HepG2 (cell line): ENCODE data around the gene FTL. TPM values are rescaled to one million over a fixed set of nuclear protein-coding genes. Genes with fewer than 3 reads are reported as not detected.

ENCODE experiments used
- AGO1 ChIP-seq: fragments of 200-400 bp; formaldehyde crosslinking; IDR thresholded peaks from 2 replicates; pipeline ENCODE4 v1.6.1; 2017; ENCODE audit warnings: mild to moderate bottlenecking, low read depth, low read length, moderate library complexity; ENCODE audit not compliant: poor library complexity, severe bottlenecking
- JARID2 ChIP-seq: sonication (generic); formaldehyde crosslinking; IDR thresholded peaks from 2 replicates; pipeline ENCODE4 v1.8.1; 2023; ENCODE audit warnings: missing genetic modification reagents, inconsistent platforms; ENCODE audit not compliant: insufficient replicate concordance
- NFYC ChIP-seq: IDR thresholded peaks from 2 replicates; pipeline ENCODE4 v1.6.1; 2016; ENCODE audit warnings: missing genetic modification reagents, missing compliant biosample characterization
- PLRG1 ChIP-seq: fragments of 450-650 bp; conservative IDR thresholded peaks from 2 replicates; pipeline ENCODE4 v1.6.1; 2016
- ZFYVE20 ChIP-seq: sonication (generic); formaldehyde crosslinking; IDR thresholded peaks from 2 replicates; pipeline ENCODE4 v1.8.0; 2023; ENCODE audit warnings: low read depth, mild to moderate bottlenecking, moderate library complexity, missing genetic modification reagents, borderline replicate concordance
- ZNF569 ChIP-seq: sonication (generic); formaldehyde crosslinking; IDR thresholded peaks from 2 replicates; pipeline ENCODE4 v1.5.0; 2020; ENCODE audit warnings: mild to moderate bottlenecking, missing genetic modification reagents, moderate library complexity, borderline replicate concordance
- polyA plus RNA-seq, 8 experiments: library from polyadenylated mRNA; depleted of rRNA in 3 of 8; stranded (reverse) in 7 of 8; unstranded in 1 of 8; fragments of >200 nt; fragmentation: Illumina TruSeq in 4 of 8; extraction: Trizol in 4 of 8; gene quantifications; 2 replicates each; pipeline versions ENCODE4 v1.2.1 to v1.2.3, GENCODE V29; 2011 to 2016; ENCODE audit warnings: low read depth in 4 of 8, missing spikeins in 1 of 8, mixed read lengths in 1 of 8; ENCODE audit not compliant: insufficient read depth in 1 of 8
- total RNA-seq, 5 experiments: library from RNA; depleted of rRNA; stranded (reverse); fragments of >200 nt; fragmentation: Illumina TruSeq; extraction: Trizol; gene quantifications; 2 replicates each; pipeline ENCODE4 v1.2.3, GENCODE V29; 2016; ENCODE audit warnings: low read depth in 1 of 5
- TF ChIP-seq, protein P1 (sequence below): sonication (generic); formaldehyde crosslinking; IDR thresholded peaks from 2 replicates; pipeline ENCODE4 v1.4.0; 2020; ENCODE audit warnings: missing genetic modification reagents, borderline replicate concordance
- TF ChIP-seq, protein P2 (sequence below): sonication (generic); formaldehyde crosslinking; IDR thresholded peaks from 2 replicates; pipeline ENCODE4 v1.5.1; 2020; ENCODE audit warnings: missing genetic modification reagents, mild to moderate bottlenecking, borderline replicate concordance
- TF ChIP-seq, protein P3 (sequence below): sonication (generic); formaldehyde crosslinking; IDR thresholded peaks from 2 replicates; pipeline ENCODE4 v1.5.1; 2020; ENCODE audit warnings: missing genetic modification reagents, mild to moderate bottlenecking, borderline replicate concordance
- TF ChIP-seq, protein P4 (sequence below): sonication (generic); formaldehyde crosslinking; IDR thresholded peaks from 2 replicates; pipeline ENCODE4 v1.5.0; 2020; ENCODE audit warnings: mild to moderate bottlenecking, missing genetic modification reagents, borderline replicate concordance
- TF ChIP-seq, protein P5 (sequence below): IDR thresholded peaks from 2 replicates; pipeline ENCODE4 v1.6.1; 2016; ENCODE audit warnings: mild to moderate bottlenecking, missing biosample characterization, missing genetic modification reagents
- TF ChIP-seq, protein P6 (sequence below): IDR thresholded peaks from 2 replicates; pipeline ENCODE4 v1.6.1; 2016; ENCODE audit warnings: low read depth, borderline replicate concordance

The FTL gene
- total and polyA plus RNA-seq, 2 of the 13 experiments (the other 11 are each of a cell fraction or from before 2014, with no cell fraction given) = 2,721 to 8,800 TPM

GRCh38 chr19:48967346-48968178 is 2.5 kb downstream of the FTL start (continued):
- TF ChIP-seq, protein P1, sequence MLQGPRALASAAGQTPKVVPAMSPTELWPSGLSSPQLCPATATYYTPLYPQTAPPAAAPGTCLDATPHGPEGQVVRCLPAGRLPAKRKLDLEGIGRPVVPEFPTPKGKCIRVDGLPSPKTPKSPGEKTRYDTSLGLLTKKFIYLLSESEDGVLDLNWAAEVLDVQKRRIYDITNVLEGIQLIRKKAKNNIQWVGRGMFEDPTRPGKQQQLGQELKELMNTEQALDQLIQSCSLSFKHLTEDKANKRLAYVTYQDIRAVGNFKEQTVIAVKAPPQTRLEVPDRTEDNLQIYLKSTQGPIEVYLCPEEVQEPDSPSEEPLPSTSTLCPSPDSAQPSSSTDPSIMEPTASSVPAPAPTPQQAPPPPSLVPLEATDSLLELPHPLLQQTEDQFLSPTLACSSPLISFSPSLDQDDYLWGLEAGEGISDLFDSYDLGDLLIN = no peak
- TF ChIP-seq JARID2 (no peak), NFYC (peak; percentile 14; the same call in 1 of the 2 replicates), PLRG1 (no peak), ZFYVE20 (no peak), ZNF569 (CRISPR knock-in tag) (no peak), AGO1 (peak; percentile 99)
- TF ChIP-seq, protein P2, sequence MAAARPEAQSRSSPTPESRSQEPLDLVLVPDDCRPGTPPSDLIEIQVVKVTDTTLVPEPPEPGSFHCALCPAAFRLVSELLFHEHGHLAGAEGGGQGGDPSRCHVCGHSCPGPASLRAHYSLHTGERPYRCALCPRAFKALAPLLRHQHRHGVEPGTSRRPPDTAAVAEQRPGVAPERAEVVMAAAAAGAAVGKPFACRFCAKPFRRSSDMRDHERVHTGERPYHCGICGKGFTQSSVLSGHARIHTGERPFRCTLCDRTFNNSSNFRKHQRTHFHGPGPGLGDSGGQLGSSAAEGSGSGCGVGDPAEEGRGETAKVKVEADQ (CRISPR knock-in tag) = no peak
- TF ChIP-seq, protein P3, sequence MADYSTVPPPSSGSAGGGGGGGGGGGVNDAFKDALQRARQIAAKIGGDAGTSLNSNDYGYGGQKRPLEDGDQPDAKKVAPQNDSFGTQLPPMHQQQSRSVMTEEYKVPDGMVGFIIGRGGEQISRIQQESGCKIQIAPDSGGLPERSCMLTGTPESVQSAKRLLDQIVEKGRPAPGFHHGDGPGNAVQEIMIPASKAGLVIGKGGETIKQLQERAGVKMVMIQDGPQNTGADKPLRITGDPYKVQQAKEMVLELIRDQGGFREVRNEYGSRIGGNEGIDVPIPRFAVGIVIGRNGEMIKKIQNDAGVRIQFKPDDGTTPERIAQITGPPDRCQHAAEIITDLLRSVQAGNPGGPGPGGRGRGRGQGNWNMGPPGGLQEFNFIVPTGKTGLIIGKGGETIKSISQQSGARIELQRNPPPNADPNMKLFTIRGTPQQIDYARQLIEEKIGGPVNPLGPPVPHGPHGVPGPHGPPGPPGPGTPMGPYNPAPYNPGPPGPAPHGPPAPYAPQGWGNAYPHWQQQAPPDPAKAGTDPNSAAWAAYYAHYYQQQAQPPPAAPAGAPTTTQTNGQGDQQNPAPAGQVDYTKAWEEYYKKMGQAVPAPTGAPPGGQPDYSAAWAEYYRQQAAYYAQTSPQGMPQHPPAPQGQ (CRISPR knock-in tag) = 0 out of 2 replicates have a peak, but pooled peaks have one; percentile 32
- TF ChIP-seq, protein P4, sequence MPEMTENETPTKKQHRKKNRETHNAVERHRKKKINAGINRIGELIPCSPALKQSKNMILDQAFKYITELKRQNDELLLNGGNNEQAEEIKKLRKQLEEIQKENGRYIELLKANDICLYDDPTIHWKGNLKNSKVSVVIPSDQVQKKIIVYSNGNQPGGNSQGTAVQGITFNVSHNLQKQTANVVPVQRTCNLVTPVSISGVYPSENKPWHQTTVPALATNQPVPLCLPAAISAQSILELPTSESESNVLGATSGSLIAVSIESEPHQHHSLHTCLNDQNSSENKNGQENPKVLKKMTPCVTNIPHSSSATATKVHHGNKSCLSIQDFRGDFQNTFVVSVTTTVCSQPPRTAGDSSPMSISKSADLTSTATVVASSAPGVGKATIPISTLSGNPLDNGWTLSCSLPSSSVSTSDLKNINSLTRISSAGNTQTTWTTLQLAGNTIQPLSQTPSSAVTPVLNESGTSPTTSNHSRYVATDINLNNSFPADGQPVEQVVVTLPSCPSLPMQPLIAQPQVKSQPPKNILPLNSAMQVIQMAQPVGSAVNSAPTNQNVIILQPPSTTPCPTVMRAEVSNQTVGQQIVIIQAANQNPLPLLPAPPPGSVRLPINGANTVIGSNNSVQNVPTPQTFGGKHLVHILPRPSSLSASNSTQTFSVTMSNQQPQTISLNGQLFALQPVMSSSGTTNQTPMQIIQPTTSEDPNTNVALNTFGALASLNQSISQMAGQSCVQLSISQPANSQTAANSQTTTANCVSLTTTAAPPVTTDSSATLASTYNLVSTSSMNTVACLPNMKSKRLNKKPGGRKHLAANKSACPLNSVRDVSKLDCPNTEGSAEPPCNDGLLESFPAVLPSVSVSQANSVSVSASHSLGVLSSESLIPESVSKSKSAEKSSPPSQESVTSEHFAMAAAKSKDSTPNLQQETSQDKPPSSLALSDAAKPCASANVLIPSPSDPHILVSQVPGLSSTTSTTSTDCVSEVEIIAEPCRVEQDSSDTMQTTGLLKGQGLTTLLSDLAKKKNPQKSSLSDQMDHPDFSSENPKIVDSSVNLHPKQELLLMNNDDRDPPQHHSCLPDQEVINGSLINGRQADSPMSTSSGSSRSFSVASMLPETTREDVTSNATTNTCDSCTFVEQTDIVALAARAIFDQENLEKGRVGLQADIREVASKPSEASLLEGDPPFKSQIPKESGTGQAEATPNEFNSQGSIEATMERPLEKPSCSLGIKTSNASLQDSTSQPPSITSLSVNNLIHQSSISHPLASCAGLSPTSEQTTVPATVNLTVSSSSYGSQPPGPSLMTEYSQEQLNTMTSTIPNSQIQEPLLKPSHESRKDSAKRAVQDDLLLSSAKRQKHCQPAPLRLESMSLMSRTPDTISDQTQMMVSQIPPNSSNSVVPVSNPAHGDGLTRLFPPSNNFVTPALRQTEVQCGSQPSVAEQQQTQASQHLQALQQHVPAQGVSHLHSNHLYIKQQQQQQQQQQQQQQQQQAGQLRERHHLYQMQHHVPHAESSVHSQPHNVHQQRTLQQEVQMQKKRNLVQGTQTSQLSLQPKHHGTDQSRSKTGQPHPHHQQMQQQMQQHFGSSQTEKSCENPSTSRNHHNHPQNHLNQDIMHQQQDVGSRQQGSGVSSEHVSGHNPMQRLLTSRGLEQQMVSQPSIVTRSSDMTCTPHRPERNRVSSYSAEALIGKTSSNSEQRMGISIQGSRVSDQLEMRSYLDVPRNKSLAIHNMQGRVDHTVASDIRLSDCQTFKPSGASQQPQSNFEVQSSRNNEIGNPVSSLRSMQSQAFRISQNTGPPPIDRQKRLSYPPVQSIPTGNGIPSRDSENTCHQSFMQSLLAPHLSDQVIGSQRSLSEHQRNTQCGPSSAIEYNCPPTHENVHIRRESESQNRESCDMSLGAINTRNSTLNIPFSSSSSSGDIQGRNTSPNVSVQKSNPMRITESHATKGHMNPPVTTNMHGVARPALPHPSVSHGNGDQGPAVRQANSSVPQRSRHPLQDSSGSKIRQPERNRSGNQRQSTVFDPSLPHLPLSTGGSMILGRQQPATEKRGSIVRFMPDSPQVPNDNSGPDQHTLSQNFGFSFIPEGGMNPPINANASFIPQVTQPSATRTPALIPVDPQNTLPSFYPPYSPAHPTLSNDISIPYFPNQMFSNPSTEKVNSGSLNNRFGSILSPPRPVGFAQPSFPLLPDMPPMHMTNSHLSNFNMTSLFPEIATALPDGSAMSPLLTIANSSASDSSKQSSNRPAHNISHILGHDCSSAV (CRISPR knock-in tag) = no peak
- TF ChIP-seq, protein P5, sequence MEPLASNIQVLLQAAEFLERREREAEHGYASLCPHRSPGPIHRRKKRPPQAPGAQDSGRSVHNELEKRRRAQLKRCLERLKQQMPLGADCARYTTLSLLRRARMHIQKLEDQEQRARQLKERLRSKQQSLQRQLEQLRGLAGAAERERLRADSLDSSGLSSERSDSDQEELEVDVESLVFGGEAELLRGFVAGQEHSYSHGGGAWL (CRISPR knock-in tag) = no peak
- TF ChIP-seq, protein P6, sequence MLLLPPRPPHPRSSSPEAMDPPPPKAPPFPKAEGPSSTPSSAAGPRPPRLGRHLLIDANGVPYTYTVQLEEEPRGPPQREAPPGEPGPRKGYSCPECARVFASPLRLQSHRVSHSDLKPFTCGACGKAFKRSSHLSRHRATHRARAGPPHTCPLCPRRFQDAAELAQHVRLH = no peak
